Measurements from ENCODE around the gene DEFB132. TPM values are rescaled to one million over a fixed set of nuclear protein-coding genes. Genes with fewer than 3 reads are reported as not detected.

Gene DEFB132
- total RNA-seq, 2 donors from 2014 or later: not detected

DNA sequence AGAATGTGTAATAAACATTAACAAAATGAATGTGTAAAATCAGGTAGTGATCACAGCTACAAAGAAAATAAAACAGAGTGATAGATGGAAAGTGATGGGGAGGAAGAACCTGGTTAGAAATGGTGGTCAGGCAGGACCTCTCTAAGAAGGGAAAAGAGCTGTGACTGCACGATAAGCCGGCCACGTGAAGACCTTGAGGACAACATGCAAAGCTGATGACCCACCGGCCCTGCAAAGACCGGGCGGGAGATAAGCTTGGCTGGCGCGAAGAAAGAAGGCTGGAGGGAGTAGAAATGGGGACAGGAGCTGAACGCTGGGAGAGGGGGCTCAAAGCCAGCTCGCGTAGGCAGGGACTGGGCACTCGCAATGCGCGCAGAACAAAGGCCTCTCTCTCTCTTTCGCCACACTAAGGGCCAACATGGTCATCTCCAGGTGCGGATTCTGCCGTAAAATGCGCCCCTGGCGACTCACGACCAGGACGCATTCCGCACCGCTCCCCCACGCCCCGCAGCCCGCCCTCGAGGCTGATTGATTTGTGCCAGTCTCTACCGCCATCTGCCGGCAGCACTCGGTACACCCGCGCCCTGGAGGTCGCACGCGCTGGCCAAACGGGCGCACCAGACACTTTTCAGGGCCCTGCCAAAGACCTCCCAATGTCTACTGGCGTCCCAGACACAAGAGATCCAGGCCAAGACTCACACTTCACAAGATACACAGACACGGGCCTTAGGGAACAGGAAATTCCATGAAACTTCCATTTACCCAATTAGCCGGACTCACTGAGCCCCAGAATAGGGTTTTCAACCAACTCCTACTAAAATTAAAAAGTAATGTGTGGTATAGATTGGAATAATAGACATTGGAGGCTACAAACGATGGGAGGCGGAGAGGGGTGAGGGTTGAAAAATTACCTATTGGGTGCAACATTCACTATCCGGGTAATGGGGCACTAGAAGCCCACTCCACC, 9.4 kb downstream of the DEFB132 start:
- TF ChIP-seq, protein P1, sequence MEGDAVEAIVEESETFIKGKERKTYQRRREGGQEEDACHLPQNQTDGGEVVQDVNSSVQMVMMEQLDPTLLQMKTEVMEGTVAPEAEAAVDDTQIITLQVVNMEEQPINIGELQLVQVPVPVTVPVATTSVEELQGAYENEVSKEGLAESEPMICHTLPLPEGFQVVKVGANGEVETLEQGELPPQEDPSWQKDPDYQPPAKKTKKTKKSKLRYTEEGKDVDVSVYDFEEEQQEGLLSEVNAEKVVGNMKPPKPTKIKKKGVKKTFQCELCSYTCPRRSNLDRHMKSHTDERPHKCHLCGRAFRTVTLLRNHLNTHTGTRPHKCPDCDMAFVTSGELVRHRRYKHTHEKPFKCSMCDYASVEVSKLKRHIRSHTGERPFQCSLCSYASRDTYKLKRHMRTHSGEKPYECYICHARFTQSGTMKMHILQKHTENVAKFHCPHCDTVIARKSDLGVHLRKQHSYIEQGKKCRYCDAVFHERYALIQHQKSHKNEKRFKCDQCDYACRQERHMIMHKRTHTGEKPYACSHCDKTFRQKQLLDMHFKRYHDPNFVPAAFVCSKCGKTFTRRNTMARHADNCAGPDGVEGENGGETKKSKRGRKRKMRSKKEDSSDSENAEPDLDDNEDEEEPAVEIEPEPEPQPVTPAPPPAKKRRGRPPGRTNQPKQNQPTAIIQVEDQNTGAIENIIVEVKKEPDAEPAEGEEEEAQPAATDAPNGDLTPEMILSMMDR (conservative IDR thresholded peaks at IDR 0.05): peak; percentile 97
- WGBS, 2 experiments (ENCODE audit: insufficient coverage in 1 of 2, insufficient read length in 1 of 2): 18 to 28% methylated on average over 14 to 41 of the region's 43 CpGs
- Mint-ChIP-seq H3K27ac (peak overlapping the region; percentile 93), H3K4me1 (no peaks in the 10 kb centered on the region), H3K9me3 (peaks cover 6% of the 10 kb centered on the region), H3K36me3 (ENCODE audit: low read depth) (no peaks in the 10 kb centered on the region), H3K4me3 (peak overlapping the region; percentile 52), H3K27me3 (ENCODE audit: insufficient read depth) (peaks cover 58% of the 10 kb centered on the region)
- Histone ChIP-seq H3K9ac (ENCODE audit: extremely low read depth, low read length, poor library complexity, severe bottlenecking) (no peak overlapping the region), H3K9me3 (ENCODE audit: control insufficient read depth, low read length) (no peaks in the 10 kb centered on the region), H3K4me3 (ENCODE audit: low read length) (peak overlapping the region; percentile 72), H3K27ac (ENCODE audit: low read depth, low read length) (no peak overlapping the region), H3K4me1 (ENCODE audit: control insufficient read depth, insufficient read depth, low read length) (no peaks in the 10 kb centered on the region), H3K36me3 (ENCODE audit: control insufficient read depth, insufficient read depth, low read length) (peaks cover 8% of the 10 kb centered on the region), H3K27me3 (ENCODE audit: control insufficient read depth, insufficient read depth, low read length, poor library complexity, severe bottlenecking) (peaks cover 14% of the 10 kb centered on the region)
- DNase-seq: peak; percentile 99

DNA sequence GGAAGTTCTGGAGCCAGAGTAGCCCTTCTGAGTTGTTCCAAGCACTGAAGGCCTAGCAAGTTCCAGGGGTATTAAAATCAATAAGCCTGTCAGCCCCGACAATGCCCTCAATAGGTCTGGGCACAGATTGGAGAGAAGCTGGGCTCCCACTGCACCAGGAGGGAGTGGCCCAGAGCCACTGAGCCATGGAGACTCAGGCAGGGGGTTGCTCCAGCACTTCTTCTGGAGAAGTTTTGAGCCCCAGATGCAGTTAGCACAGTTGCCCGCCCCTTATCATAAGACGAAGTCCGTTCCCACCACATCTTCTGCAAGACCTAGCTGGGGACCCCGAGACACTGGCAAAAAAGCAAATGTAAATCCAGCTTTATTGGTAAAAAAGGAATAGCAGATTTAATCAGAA, 13.0 kb downstream of the DEFB132 start:
- peak; percentile 31 for DNase-seq
- no peak overlapping the region for H3K27ac Mint-ChIP-seq
- TF ChIP-seq, protein P1 (conservative IDR thresholded peaks at IDR 0.05): no peak
- Histone ChIP-seq H3K4me3 (ENCODE audit: low read length) (no peak overlapping the region), H3K9ac (ENCODE audit: extremely low read depth, low read length, poor library complexity, severe bottlenecking) (no peak overlapping the region), H3K4me1 (ENCODE audit: control insufficient read depth, insufficient read depth, low read length) (no peaks in the 10 kb centered on the region), H3K36me3 (ENCODE audit: control insufficient read depth, insufficient read depth, low read length) (peaks cover 8% of the 10 kb centered on the region), H3K27ac (ENCODE audit: low read depth, low read length) (no peak overlapping the region), H3K9me3 (ENCODE audit: control insufficient read depth, low read length) (no peaks in the 10 kb centered on the region), H3K27me3 (ENCODE audit: control insufficient read depth, insufficient read depth, low read length, poor library complexity, severe bottlenecking) (peaks cover 4% of the 10 kb centered on the region)
- H3K9me3 Mint-ChIP-seq: peaks cover 6% of the 10 kb centered on the region
- peaks cover 26% of the 10 kb centered on the region for H3K27me3 Mint-ChIP-seq (ENCODE audit: insufficient read depth)
- no peaks in the 10 kb centered on the region for H3K4me1 Mint-ChIP-seq
- no peak overlapping the region for H3K4me3 Mint-ChIP-seq
- 97 to 100% methylated on average over 1 to 5 of the region's 5 CpGs for WGBS, 2 experiments (ENCODE audit: insufficient coverage in 1 of 2, insufficient read length in 1 of 2)
- H3K36me3 Mint-ChIP-seq (ENCODE audit: low read depth): peaks cover 22% of the 10 kb centered on the region

DNA sequence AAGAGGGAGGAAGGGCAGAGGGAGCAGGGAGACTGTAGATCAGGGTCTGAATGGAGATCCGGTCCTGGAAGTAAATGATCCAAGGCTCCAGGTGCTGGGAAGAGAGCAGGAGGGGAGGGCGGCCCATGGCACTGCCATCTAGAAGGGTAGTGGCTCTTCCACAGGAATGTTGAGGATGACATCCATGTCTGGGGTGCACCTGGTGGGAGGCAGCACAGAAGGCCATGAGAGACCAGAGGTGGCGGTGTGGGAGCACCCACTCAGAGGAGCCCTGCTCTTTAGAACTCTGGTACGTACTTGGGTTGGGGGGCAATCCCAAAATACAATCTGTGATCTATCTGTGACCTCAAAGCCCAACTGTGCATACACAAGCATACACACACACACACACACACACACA, 13.5 kb downstream of the DEFB132 start:
- no peaks in the 10 kb centered on the region for H3K9me3 ChIP-seq (ENCODE audit: control insufficient read depth, low read length)
- H3K27ac ChIP-seq (ENCODE audit: low read depth, low read length): no peak overlapping the region
- Mint-ChIP-seq H3K27me3 (ENCODE audit: insufficient read depth) (peaks cover 22% of the 10 kb centered on the region), H3K36me3 (ENCODE audit: low read depth) (peaks cover 27% of the 10 kb centered on the region), H3K9me3 (peaks cover 6% of the 10 kb centered on the region), H3K4me3 (no peak overlapping the region), H3K27ac (no peak overlapping the region), H3K4me1 (no peaks in the 10 kb centered on the region)
- no peak overlapping the region for H3K9ac ChIP-seq (ENCODE audit: extremely low read depth, low read length, poor library complexity, severe bottlenecking)
- peaks cover 10% of the 10 kb centered on the region for H3K36me3 ChIP-seq (ENCODE audit: control insufficient read depth, insufficient read depth, low read length)
- H3K4me1 ChIP-seq (ENCODE audit: control insufficient read depth, insufficient read depth, low read length): no peaks in the 10 kb centered on the region
- H3K27me3 ChIP-seq (ENCODE audit: control insufficient read depth, insufficient read depth, low read length, poor library complexity, severe bottlenecking): peaks cover 4% of the 10 kb centered on the region
- TF ChIP-seq, protein P1 (conservative IDR thresholded peaks at IDR 0.05): no peak
- DNase-seq: peak; percentile 13
- WGBS, 2 experiments (ENCODE audit: insufficient coverage in 1 of 2, insufficient read length in 1 of 2): 94 to 95% methylated on average over 2 to 4 of the region's 4 CpGs
- H3K4me3 ChIP-seq (ENCODE audit: low read length): no peak overlapping the region
